Activated naive CD8-positive, alpha-beta T cell treated with anti-CD3 and anti-CD28 coated beads, Interleukin-2, amount 10 ng/mL, durations not matched to agents 7 days and 5 days (primary cell): ENCODE measurements around the gene CPED1. TPM values are rescaled to one million over a fixed set of nuclear protein-coding genes. Genes with fewer than 3 reads are reported as not detected.

Source experiments
- ATAC-seq: fragments of 150-1000 bp; cut with Tn5 transposase; one replicate; pipeline ENCODE4 v1.10.0; 2021; ENCODE audit warnings: low read depth, moderate library complexity
- POLR2A ChIA-PET: fragments of 350-600 bp; sonication (Branson Sonifier 250); formaldehyde crosslinking; loops from one replicate; lab custom pipeline; 2021; ENCODE audit warnings: antibody characterized with exemption; lab: Charles Lee
- DNase-seq: peaks from one replicate; pipeline ENCODE4 v3.0.0; 2021
- H3K27ac Mint-ChIP-seq: one replicate; pipeline ENCODE4 v1.8.0; 2022; ENCODE audit warnings: mild to moderate bottlenecking, mixed read lengths
- H3K27me3 Mint-ChIP-seq: one replicate; pipeline ENCODE4 v1.8.0; 2022; ENCODE audit warnings: mild to moderate bottlenecking, moderate library complexity, mixed read lengths
- H3K36me3 Mint-ChIP-seq: one replicate; pipeline ENCODE4 v1.8.0; 2021; ENCODE audit warnings: mild to moderate bottlenecking, mixed read lengths
- H3K4me1 Mint-ChIP-seq: one replicate; pipeline ENCODE4 v1.8.0; 2021; ENCODE audit warnings: mixed read lengths
- H3K4me3 Mint-ChIP-seq: one replicate; pipeline ENCODE4 v1.8.0; 2022; ENCODE audit warnings: mild to moderate bottlenecking, moderate library complexity, mixed read lengths
- H3K9me3 Mint-ChIP-seq: one replicate; pipeline ENCODE4 v1.8.0; 2021; ENCODE audit warnings: mixed read lengths
- total RNA-seq, 2 experiments: library from RNA; stranded (reverse); gene quantifications; one replicate each; pipeline ENCODE4 v1.2.3, GENCODE V29; 2021

CPED1 gene
- total RNA-seq, 2 experiments from 2014 or later, result not detected

GRCh38 chr7:120994512-120995410 is 6.2 kb downstream of the CPED1 start:
- no peaks in the 10 kb centered on the region for H3K9me3 Mint-ChIP-seq
- H3K27ac Mint-ChIP-seq, result no peak overlapping the region
- H3K27me3 Mint-ChIP-seq, result peaks cover 24% of the 10 kb centered on the region
- POLR2A ChIA-PET, result no interaction called here
- H3K4me3 Mint-ChIP-seq, result no peak overlapping the region
- no peaks in the 10 kb centered on the region for H3K36me3 Mint-ChIP-seq
- ATAC-seq, result no peak
- no peak for DNase-seq
- H3K4me1 Mint-ChIP-seq, result peaks cover 5% of the 10 kb centered on the region

GRCh38 chr7:120995654-120996053 is 7.1 kb downstream of the CPED1 start:
- no peak for DNase-seq
- Mint-ChIP-seq H3K27ac (no peak overlapping the region), H3K36me3 (no peaks in the 10 kb centered on the region), H3K27me3 (peaks cover 17% of the 10 kb centered on the region), H3K4me1 (peaks cover 9% of the 10 kb centered on the region), H3K4me3 (no peak overlapping the region), H3K9me3 (no peaks in the 10 kb centered on the region)
- no peak for ATAC-seq
- POLR2A ChIA-PET, result no interaction called here

GRCh38 chr7:120996333-120996987 is 7.9 kb downstream of the CPED1 start:
- H3K9me3 Mint-ChIP-seq, result no peaks in the 10 kb centered on the region
- peaks cover 9% of the 10 kb centered on the region for H3K4me1 Mint-ChIP-seq
- H3K36me3 Mint-ChIP-seq, result no peaks in the 10 kb centered on the region
- DNase-seq (no peak), ATAC-seq (no peak)
- no peak overlapping the region for H3K4me3 Mint-ChIP-seq
- POLR2A ChIA-PET, result no interaction called here
- peaks cover 13% of the 10 kb centered on the region for H3K27me3 Mint-ChIP-seq
- H3K27ac Mint-ChIP-seq, result no peak overlapping the region

GRCh38 chr7:120996988-120997345 is 8.5 kb downstream of the CPED1 start:
- POLR2A ChIA-PET, result no interaction called here
- Mint-ChIP-seq H3K27me3 (peaks cover 10% of the 10 kb centered on the region), H3K27ac (no peak overlapping the region), H3K9me3 (no peaks in the 10 kb centered on the region), H3K4me3 (no peak overlapping the region), H3K4me1 (peaks cover 9% of the 10 kb centered on the region), H3K36me3 (no peaks in the 10 kb centered on the region)
- DNase-seq (no peak), ATAC-seq (no peak)

GRCh38 chr7:120997882-120998474 is 9.5 kb downstream of the CPED1 start:
- H3K27ac Mint-ChIP-seq, result no peak overlapping the region
- H3K4me3 Mint-ChIP-seq, result no peak overlapping the region
- ATAC-seq, result no peak
- no peaks in the 10 kb centered on the region for H3K36me3 Mint-ChIP-seq
- POLR2A ChIA-PET, result no interaction called here
- peaks cover 9% of the 10 kb centered on the region for H3K4me1 Mint-ChIP-seq
- DNase-seq, result no peak
- H3K27me3 Mint-ChIP-seq, result peaks cover 5% of the 10 kb centered on the region
- H3K9me3 Mint-ChIP-seq, result no peaks in the 10 kb centered on the region

DNA sequence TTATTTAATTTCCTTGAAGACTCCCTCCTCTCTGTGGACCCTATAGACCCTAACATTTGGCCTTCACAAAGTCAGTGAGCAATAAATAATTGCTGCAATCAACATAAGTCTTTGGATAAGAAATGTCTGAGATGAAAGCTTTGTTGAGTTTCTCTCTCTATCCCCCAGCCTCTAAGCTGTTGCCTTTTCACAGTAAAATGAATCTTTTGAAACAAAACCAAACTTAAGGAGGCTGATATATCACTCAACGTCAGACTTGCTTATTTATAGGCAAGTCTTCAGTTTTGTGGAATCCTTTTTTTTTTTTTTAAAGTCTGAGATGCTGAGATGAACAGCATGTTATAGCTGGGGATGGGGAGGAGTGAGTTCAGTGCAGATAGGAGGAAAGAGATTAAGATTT is 10.0 kb downstream of the CPED1 start:
- ATAC-seq (no peak), DNase-seq (no peak)
- Mint-ChIP-seq H3K36me3 (no peaks in the 10 kb centered on the region), H3K27ac (no peak overlapping the region), H3K9me3 (no peaks in the 10 kb centered on the region), H3K4me3 (no peak overlapping the region), H3K4me1 (peaks cover 9% of the 10 kb centered on the region), H3K27me3 (peaks cover 5% of the 10 kb centered on the region)
- POLR2A ChIA-PET, result no interaction called here

DNA sequence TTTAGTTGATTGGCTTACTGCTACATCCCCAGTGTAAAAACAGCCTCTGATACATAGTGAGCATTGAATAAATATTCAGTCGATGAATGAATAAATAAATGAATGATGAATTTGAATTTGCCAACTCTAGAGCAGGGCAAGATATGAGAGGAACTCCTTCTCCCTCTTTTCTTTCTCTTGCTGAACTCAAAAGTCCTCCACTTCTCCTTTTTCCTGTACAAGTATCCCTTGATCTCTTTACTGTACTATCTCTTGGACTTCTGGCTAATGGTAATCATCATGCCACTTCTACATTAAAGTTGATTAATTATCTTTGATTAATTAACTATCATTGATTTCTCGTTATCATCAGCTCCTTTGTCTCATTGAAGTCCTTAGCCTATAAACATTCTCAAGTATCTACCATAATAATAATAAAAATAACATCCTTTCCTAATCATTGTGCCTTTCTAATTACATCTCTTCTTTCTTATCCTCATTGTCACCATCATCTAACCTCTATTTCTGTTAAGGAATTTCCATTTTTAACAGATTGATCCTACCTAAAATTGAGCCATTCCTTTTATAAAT is 10.6 kb downstream of the CPED1 start:
- no peaks in the 10 kb centered on the region for H3K36me3 Mint-ChIP-seq
- peaks cover 9% of the 10 kb centered on the region for H3K4me1 Mint-ChIP-seq
- POLR2A ChIA-PET, result no interaction called here

GRCh38 chr7:121000081-121000983 is 11.8 kb downstream of the CPED1 start:
- Mint-ChIP-seq H3K9me3 (no peaks in the 10 kb centered on the region), H3K27me3 (peaks cover 6% of the 10 kb centered on the region), H3K27ac (no peak overlapping the region), H3K36me3 (no peaks in the 10 kb centered on the region), H3K4me3 (no peak overlapping the region), H3K4me1 (peaks cover 6% of the 10 kb centered on the region)
- ATAC-seq (no peak), DNase-seq (no peak)
- POLR2A ChIA-PET, result no interaction called here

More for the DNA sequence above, 10.6 kb downstream of the CPED1 start:
- DNase-seq (no peak), ATAC-seq (no peak)
- no peaks in the 10 kb centered on the region for H3K9me3 Mint-ChIP-seq
- no peak overlapping the region for H3K27ac Mint-ChIP-seq
- H3K4me3 Mint-ChIP-seq, result no peak overlapping the region
- H3K27me3 Mint-ChIP-seq, result peaks cover 3% of the 10 kb centered on the region

GRCh38 chr7:121001234-121001906 is 12.9 kb downstream of the CPED1 start:
- no peak for DNase-seq
- Mint-ChIP-seq H3K4me3 (no peak overlapping the region), H3K36me3 (no peaks in the 10 kb centered on the region), H3K27me3 (peaks cover 3% of the 10 kb centered on the region), H3K27ac (no peak overlapping the region), H3K9me3 (no peaks in the 10 kb centered on the region), H3K4me1 (peaks cover 4% of the 10 kb centered on the region)
- POLR2A ChIA-PET, result no interaction called here
- no peak for ATAC-seq

DNA sequence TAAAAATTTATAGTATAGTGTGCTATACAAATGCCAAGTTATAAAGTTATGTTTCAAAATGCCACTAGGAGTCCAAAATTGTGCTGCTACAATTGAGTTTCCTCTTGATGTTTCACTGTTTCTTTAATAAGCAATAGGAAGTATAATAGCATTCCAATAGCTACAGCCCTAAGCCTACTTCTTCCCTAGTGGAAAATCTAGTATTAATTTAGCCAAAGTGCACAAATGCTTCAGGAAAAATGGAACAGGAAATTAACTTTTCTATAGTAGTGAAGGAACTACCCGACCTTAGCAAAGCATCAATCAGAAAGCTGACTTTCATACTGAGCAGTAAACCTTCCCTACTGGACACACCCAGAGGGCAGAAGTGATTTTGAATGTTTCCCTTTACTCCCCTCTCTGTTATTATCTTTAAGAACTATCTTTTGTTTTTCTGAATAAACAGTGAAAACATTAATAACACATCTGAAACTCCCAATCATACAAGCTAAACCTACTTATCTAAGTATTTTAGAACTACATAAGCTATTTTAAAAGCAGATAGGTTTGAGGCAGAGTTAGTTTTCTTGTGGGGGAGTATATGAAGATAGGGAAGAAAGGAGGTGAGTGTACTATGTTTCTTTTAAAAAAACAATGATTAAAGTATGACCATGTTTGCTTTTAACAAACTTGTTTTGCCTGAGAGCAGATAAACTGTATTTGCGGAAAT is 13.7 kb downstream of the CPED1 start:
- H3K4me1 Mint-ChIP-seq, result peaks cover 4% of the 10 kb centered on the region
- no peak overlapping the region for H3K27ac Mint-ChIP-seq
- H3K27me3 Mint-ChIP-seq, result peaks cover 3% of the 10 kb centered on the region
- H3K4me3 Mint-ChIP-seq, result no peak overlapping the region
- no peak for DNase-seq
- H3K9me3 Mint-ChIP-seq, result no peaks in the 10 kb centered on the region
- ATAC-seq, result no peak
- no peaks in the 10 kb centered on the region for H3K36me3 Mint-ChIP-seq
- POLR2A ChIA-PET, result no interaction called here

- Mint-ChIP-seq H3K4me3 (no peak overlapping the region), H3K9me3 (no peaks in the 10 kb centered on the region), H3K27ac (no peak overlapping the region), H3K4me1 (peaks cover 4% of the 10 kb centered on the region), H3K36me3 (no peaks in the 10 kb centered on the region), H3K27me3 (peaks cover 3% of the 10 kb centered on the region)
- DNase-seq, result no peak
- ATAC-seq, result no peak
- POLR2A ChIA-PET, result no interaction called here
These were observed 14.3 kb downstream of the CPED1 start for GRCh38 chr7:121002757-121003200.
